RPMI8226 (cell line): ENCODE measurements around the gene HELZ.
"Not testable (repeated sequence)": the region's sequence is repeated elsewhere in the genome, so short reads cannot be mapped to it uniquely, and the experiment has no call there.

Experiments
- DNase-seq: peaks from one replicate; pipeline ENCODE4 v3.0.0-alpha.2; 2015

HELZ gene

GRCh38 chr17:67109111-67109510, 135.9 kb downstream of the HELZ start:
- no peak for DNase-seq

- DNase-seq: no peak
Measured at GRCh38 chr17:67107811-67108775, 136.9 kb downstream of the HELZ start.

- no peak for DNase-seq
Measured at GRCh38 chr17:67107171-67107570, 137.8 kb downstream of the HELZ start.

- DNase-seq: no peak
Measured at GRCh38 chr17:67105213-67105612, 139.8 kb downstream of the HELZ start.

GRCh38 chr17:67104641-67105040, 140.4 kb downstream of the HELZ start:
- not testable (repeated sequence) for DNase-seq

GRCh38 chr17:67098006-67098405, 147.0 kb downstream of the HELZ start:
- DNase-seq: no peak

GRCh38 chr17:67096609-67097008, 148.4 kb downstream of the HELZ start:
- DNase-seq: no peak

- no peak for DNase-seq
Measured at GRCh38 chr17:67095803-67096202, 149.2 kb downstream of the HELZ start.

GRCh38 chr17:67095291-67095690, 149.7 kb downstream of the HELZ start:
- not testable (repeated sequence) for DNase-seq

GRCh38 chr17:67093348-67093747, 151.6 kb downstream of the HELZ start:
- DNase-seq: no peak

GRCh38 chr17:67092710-67093109, 152.3 kb downstream of the HELZ start:
- not testable (repeated sequence) for DNase-seq

- DNase-seq: no peak
Measured at GRCh38 chr17:67092291-67092690, 152.7 kb downstream of the HELZ start.

- no peak for DNase-seq
Measured at GRCh38 chr17:67090341-67090740, 154.7 kb downstream of the HELZ start.

- DNase-seq: no peak
Measured at GRCh38 chr17:67088639-67089038, 156.4 kb downstream of the HELZ start.

- no peak for DNase-seq
Measured at GRCh38 chr17:67085406-67085805, 159.6 kb downstream of the HELZ start.

GRCh38 chr17:67082107-67082506, 162.9 kb downstream of the HELZ start:
- peak; percentile 18 for DNase-seq

- no peak for DNase-seq
Measured at GRCh38 chr17:67080804-67081203, 164.2 kb downstream of the HELZ start.

GRCh38 chr17:67079491-67079890, 165.5 kb downstream of the HELZ start:
- DNase-seq: no peak

GRCh38 chr17:67078292-67078691, 166.7 kb downstream of the HELZ start:
- DNase-seq: no peak

- no peak for DNase-seq
Measured at GRCh38 chr17:67076290-67076689, 168.7 kb downstream of the HELZ start.

GRCh38 chr17:67074781-67075180, 170.2 kb downstream of the HELZ start:
- DNase-seq: no peak

- DNase-seq: no peak
Measured at GRCh38 chr17:67072885-67073284, 172.1 kb downstream of the HELZ start.

- no peak for DNase-seq
Measured at GRCh38 chr17:67071595-67071994, 173.4 kb downstream of the HELZ start.

- no peak for DNase-seq
Measured at GRCh38 chr17:67069603-67070136, 175.3 kb downstream of the HELZ start.
